CD1c-positive myeloid dendritic cell (primary cell): ENCODE results near the gene ADORA1.

ENCODE experiments used
- DNase-seq: peaks from one replicate; pipeline ENCODE4 v3.0.0-alpha.2; 2016; ENCODE audit errors: extremely low spot score

The ADORA1 gene

GRCh38 chr1:203121186-203122015 lies 6.1 kb upstream of the ADORA1 start:
- no peak for DNase-seq

- DNase-seq = no peak
These were observed 5.4 kb upstream of the ADORA1 start for GRCh38 chr1:203122159-203122558.

GRCh38 chr1:203124011-203124410 lies 3.5 kb upstream of the ADORA1 start:
- no peak for DNase-seq

GRCh38 chr1:203124546-203125317 lies 2.8 kb upstream of the ADORA1 start:
- no peak for DNase-seq

GRCh38 chr1:203126151-203126865 lies 1.2 kb upstream of the ADORA1 start:
- peak; percentile 83 for DNase-seq

- peak; percentile 42 for DNase-seq
These were observed 460 bp upstream of the ADORA1 start for GRCh38 chr1:203126866-203127665.

GRCh38 chr1:203128431-203128715 lies 847 bp downstream of the ADORA1 start:
- DNase-seq = no peak

- no peak for DNase-seq
These were observed 1.4 kb downstream of the ADORA1 start for GRCh38 chr1:203128716-203129500.

- peak; percentile 53 for DNase-seq
These were observed 2.1 kb downstream of the ADORA1 start for GRCh38 chr1:203129501-203130231.

- DNase-seq = no peak
These were observed 2.9 kb downstream of the ADORA1 start for GRCh38 chr1:203130358-203130985.

- DNase-seq = no peak
These were observed 4.1 kb downstream of the ADORA1 start for GRCh38 chr1:203131548-203132200.

- DNase-seq = peak; percentile 84
These were observed 6.6 kb downstream of the ADORA1 start for GRCh38 chr1:203133970-203134725.

- DNase-seq = peak; percentile 50
These were observed 8.2 kb downstream of the ADORA1 start for GRCh38 chr1:203135636-203136305.

GRCh38 chr1:203136409-203137042 lies 9.0 kb downstream of the ADORA1 start:
- no peak for DNase-seq

- no peak for DNase-seq
These were observed 9.8 kb downstream of the ADORA1 start for GRCh38 chr1:203137324-203137723.

GRCh38 chr1:203138066-203138465 lies 10.5 kb downstream of the ADORA1 start:
- no peak for DNase-seq

- DNase-seq = no peak
These were observed 12.5 kb downstream of the ADORA1 start for GRCh38 chr1:203139976-203140475.
